ENCODE data around the gene WNT3A.
A peak's percentile ranks its signal among the peaks of the same experiment; 100 is the strongest.

The WNT3A gene

DNA sequence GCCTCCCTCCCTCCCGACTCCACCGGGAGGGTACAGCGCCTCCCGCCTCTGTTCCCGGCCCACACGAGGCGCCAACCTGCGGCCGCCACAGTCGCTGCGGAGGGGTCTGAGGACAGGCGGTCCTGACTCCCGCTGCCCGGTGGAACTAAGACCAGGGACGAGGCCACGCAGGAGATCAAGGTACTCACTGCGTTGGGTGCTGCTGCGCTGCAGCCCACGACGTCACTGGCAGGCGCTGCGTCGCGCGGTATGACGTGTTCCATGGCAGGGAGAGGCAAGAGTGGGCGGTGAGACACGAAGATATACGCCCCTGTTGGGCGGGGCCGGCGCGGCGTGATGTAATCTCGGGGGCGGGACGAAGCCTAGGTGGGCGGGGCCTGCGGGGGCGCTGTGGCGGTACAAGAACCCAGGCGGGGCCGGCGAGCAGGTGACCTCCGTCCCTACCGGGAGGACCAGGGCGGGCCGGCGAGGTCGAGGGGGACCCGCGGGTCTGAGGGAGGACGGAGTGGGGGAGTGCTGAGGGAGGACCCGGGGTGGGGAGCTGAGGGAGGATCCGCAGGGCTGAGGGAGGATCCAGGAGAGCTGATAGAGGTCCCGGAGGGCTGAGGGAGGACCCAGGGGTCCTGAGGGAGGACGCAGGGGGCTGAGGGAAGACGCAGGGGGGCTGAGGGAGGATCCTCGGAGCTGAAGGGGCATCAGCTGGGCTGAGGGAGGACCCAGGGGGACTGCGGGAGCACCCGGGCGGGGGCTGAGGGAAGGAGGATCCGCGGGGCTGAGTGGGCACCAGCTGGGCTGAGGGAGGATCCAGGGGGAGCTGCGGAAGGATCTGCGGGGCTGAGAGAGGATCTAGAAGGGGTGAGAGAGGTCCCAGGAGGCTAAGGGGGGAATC is 102.5 kb downstream of the WNT3A start, which contains the start of gene MRPL55 (continued):
- no peak for TF ChIP-seq ZNF350 (tag by site-specific recombination; IDR thresholded peaks at IDR 0.05)
- TF ChIP-seq ZXDB (tag by site-specific recombination; IDR thresholded peaks at IDR 0.05): peak; percentile 84
- peak; percentile 96 for TF ChIP-seq GLIS1 (tag by site-specific recombination; IDR thresholded peaks at IDR 0.05)
- TF ChIP-seq SP2 (tag by site-specific recombination; IDR thresholded peaks at IDR 0.05): peak; percentile 99
- TF ChIP-seq, protein P1, sequence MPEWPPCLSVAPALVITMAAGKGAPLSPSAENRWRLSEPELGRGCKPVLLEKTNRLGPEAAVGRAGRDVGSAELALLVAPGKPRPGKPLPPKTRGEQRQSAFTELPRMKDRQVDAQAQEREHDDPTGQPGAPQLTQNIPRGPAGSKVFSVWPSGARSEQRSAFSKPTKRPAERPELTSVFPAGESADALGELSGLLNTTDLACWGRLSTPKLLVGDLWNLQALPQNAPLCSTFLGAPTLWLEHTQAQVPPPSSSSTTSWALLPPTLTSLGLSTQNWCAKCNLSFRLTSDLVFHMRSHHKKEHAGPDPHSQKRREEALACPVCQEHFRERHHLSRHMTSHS (tag by site-specific recombination; IDR thresholded peaks at IDR 0.05): no peak
- TF ChIP-seq ZSCAN30 (tag by site-specific recombination; IDR thresholded peaks at IDR 0.05): 0 out of 2 replicates have a peak, but pooled peaks have one; percentile 25
- TF ChIP-seq ZNF423 (tag by site-specific recombination; IDR thresholded peaks at IDR 0.05): peak; percentile 89; the same call in 1 of the 2 replicates

DNA sequence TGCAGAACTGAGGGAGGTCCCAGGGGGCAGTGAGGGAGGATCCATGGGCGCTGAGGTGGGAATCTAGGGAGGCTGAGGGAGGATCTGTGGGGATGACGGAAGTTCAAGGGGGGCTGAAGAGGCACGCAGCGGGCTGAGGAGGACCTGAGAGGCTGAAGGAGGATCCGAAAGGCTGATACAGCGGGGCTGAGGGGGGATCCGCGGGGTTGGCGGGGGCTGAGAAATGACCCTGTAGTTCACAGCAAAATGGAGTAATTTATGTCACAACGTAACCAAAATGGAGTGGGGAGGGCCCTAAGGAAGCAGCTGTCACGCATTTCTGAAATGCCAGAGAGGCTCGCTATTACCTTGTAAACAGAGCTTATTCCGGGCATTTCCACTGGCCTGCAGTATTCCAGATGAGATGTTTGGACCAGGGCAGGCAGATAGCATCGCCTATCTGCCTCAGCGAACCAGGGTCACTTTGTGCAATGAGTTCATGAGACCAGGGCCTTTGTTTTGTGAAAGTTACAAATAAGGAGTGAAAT is 103.2 kb downstream of the WNT3A start:
- 0 out of 2 replicates have a peak, but pooled peaks cover 3% of the 10 kb centered on the region for H3K4me1 ChIP-seq (ENCODE audit: control insufficient read depth, insufficient read depth, low read length)
- H3K36me3 ChIP-seq (ENCODE audit: control insufficient read depth in 2 of 2, insufficient read depth in 1 of 2, low read length in 2 of 2): peaks cover 6 to 30% of the 10 kb centered on the region in 2 experiments
- H3K4me3 ChIP-seq (ENCODE audit: low read depth, low read length): peak overlapping the region; percentile 90
- ChIA-PET POLR2A (interaction anchor here (1.0 to 1.9 kb wide), 3 partner anchors 28 to 52 kb away, joined by 3 to 8 read pairs (median 5); partner anchors contain the start of gene ARF1), CTCF (interaction anchor here (0.7 to 9.9 kb wide), 5 partner anchors 8 to 111 kb away, joined by 3 to 57 read pairs (median 4); no protein-coding TSS in a partner anchor)
- TF ChIP-seq ZBTB17 (tag by site-specific recombination; IDR thresholded peaks at IDR 0.05): 0 out of 2 replicates have a peak, but pooled peaks have one; percentile 2
- no peak for TF ChIP-seq ZNF560 (tag by site-specific recombination; IDR thresholded peaks at IDR 0.05; ENCODE audit: borderline replicate concordance)
- no peak for TF ChIP-seq ZFHX2 (tag by site-specific recombination; conservative IDR thresholded peaks at IDR 0.05)
- TF ChIP-seq ZNF266 (tag by site-specific recombination; IDR thresholded peaks at IDR 0.05; ENCODE audit: low read depth): 0 out of 2 replicates have a peak, but pooled peaks have one; percentile 17
- 0 out of 2 replicates have a peak, but pooled peaks have one; percentile 6 for TF ChIP-seq ZNF791 (tag by site-specific recombination; IDR thresholded peaks at IDR 0.05)
- TF ChIP-seq ZNF155 (tag by site-specific recombination; IDR thresholded peaks at IDR 0.05): no peak
- no peak for TF ChIP-seq ZNF830 (tag by site-specific recombination; IDR thresholded peaks at IDR 0.05; ENCODE audit: low read depth)
- TF ChIP-seq ZBTB8A (tag by site-specific recombination; IDR thresholded peaks at IDR 0.05): peak; percentile 71
- TF ChIP-seq ZXDB (tag by site-specific recombination; IDR thresholded peaks at IDR 0.05): no peak
- TF ChIP-seq ZFP69B (tag by site-specific recombination; IDR thresholded peaks at IDR 0.05): no peak
- TF ChIP-seq, protein P2, sequence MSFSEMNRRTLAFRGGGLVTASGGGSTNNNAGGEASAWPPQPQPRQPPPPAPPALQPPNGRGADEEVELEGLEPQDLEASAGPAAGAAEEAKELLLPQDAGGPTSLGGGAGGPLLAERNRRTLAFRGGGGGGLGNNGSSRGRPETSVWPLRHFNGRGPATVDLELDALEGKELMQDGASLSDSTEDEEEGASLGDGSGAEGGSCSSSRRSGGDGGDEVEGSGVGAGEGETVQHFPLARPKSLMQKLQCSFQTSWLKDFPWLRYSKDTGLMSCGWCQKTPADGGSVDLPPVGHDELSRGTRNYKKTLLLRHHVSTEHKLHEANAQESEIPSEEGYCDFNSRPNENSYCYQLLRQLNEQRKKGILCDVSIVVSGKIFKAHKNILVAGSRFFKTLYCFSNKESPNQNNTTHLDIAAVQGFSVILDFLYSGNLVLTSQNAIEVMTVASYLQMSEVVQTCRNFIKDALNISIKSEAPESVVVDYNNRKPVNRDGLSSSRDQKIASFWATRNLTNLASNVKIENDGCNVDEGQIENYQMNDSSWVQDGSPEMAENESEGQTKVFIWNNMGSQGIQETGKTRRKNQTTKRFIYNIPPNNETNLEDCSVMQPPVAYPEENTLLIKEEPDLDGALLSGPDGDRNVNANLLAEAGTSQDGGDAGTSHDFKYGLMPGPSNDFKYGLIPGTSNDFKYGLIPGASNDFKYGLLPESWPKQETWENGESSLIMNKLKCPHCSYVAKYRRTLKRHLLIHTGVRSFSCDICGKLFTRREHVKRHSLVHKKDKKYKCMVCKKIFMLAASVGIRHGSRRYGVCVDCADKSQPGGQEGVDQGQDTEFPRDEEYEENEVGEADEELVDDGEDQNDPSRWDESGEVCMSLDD (tag by site-specific recombination; IDR thresholded peaks at IDR 0.05): 0 out of 2 replicates have a peak, but pooled peaks have one; percentile 13
- TF ChIP-seq, protein P3, sequence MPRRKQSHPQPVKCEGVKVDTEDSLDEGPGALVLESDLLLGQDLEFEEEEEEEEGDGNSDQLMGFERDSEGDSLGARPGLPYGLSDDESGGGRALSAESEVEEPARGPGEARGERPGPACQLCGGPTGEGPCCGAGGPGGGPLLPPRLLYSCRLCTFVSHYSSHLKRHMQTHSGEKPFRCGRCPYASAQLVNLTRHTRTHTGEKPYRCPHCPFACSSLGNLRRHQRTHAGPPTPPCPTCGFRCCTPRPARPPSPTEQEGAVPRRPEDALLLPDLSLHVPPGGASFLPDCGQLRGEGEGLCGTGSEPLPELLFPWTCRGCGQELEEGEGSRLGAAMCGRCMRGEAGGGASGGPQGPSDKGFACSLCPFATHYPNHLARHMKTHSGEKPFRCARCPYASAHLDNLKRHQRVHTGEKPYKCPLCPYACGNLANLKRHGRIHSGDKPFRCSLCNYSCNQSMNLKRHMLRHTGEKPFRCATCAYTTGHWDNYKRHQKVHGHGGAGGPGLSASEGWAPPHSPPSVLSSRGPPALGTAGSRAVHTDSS (tag by site-specific recombination; IDR thresholded peaks at IDR 0.05): no peak
- no peak for TF ChIP-seq ZNF416 (tag by site-specific recombination; IDR thresholded peaks at IDR 0.05)
- TF ChIP-seq, protein P4, sequence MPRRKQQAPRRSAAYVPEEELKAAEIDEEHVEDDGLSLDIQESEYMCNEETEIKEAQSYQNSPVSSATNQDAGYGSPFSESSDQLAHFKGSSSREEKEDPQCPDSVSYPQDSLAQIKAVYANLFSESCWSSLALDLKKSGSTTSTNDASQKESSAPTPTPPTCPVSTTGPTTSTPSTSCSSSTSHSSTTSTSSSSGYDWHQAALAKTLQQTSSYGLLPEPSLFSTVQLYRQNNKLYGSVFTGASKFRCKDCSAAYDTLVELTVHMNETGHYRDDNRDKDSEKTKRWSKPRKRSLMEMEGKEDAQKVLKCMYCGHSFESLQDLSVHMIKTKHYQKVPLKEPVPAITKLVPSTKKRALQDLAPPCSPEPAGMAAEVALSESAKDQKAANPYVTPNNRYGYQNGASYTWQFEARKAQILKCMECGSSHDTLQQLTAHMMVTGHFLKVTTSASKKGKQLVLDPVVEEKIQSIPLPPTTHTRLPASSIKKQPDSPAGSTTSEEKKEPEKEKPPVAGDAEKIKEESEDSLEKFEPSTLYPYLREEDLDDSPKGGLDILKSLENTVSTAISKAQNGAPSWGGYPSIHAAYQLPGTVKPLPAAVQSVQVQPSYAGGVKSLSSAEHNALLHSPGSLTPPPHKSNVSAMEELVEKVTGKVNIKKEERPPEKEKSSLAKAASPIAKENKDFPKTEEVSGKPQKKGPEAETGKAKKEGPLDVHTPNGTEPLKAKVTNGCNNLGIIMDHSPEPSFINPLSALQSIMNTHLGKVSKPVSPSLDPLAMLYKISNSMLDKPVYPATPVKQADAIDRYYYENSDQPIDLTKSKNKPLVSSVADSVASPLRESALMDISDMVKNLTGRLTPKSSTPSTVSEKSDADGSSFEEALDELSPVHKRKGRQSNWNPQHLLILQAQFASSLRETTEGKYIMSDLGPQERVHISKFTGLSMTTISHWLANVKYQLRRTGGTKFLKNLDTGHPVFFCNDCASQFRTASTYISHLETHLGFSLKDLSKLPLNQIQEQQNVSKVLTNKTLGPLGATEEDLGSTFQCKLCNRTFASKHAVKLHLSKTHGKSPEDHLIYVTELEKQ (tag by site-specific recombination; IDR thresholded peaks at IDR 0.05; ENCODE audit: borderline replicate concordance): no peak
- H3K27ac ChIP-seq (ENCODE audit: extremely low read depth, low read depth, low read length): peak overlapping the region; percentile 69; the same call in 1 of the 2 replicates
- H3K9me3 ChIP-seq (ENCODE audit: control insufficient read depth, insufficient read depth, low read depth, low read length): no peaks in the 10 kb centered on the region
